Measurements from ENCODE around the gene BACE2.

The BACE2 gene

DNA sequence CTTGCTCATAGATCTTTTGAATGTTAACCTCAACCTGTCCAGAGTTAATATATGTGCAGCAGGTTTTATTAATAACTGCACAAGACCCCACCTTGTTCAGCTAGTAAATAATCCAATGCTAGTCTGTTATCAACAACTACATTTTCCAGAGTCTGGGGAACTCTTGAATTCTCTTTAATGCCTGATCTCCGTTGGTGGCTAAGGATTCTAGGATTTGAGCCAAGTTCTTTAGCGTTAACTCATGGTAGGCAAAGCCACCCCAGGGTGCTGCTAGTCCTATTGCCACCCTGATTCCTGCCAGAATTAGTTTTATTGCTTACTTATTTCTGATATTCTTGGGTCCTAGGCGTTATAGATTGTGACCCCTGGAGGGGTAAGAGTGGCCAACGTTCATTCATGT, 12.8 kb downstream of the BACE2 start:
- no peaks in the 10 kb centered on the region for H3K36me3 ChIP-seq (ENCODE audit: low read length)
- H3K4me2 ChIP-seq (ENCODE audit: low read depth, low read length, poor library complexity, severe bottlenecking), result no peak overlapping the region
- H4K20me1 ChIP-seq (ENCODE audit: low read depth, low read length), result no peaks in the 10 kb centered on the region
- no peak overlapping the region for H2AFZ ChIP-seq (ENCODE audit: low read depth, low read length, severe bottlenecking)
- no peaks in the 10 kb centered on the region for H3K79me2 ChIP-seq (ENCODE audit: insufficient read depth, low read length)
- no peaks in the 10 kb centered on the region for H3K27me3 ChIP-seq (ENCODE audit: low read length)
- no peaks in the 10 kb centered on the region for H3F3A ChIP-seq (ENCODE audit: insufficient read depth)
- H3K4me3 ChIP-seq (ENCODE audit: insufficient read depth, low read length, poor library complexity, severe bottlenecking), result no peak overlapping the region
- H3K27ac ChIP-seq (ENCODE audit: low read depth, low read length), result no peak overlapping the region
- H3K9me3 ChIP-seq (ENCODE audit: insufficient read depth, low read length), result no peaks in the 10 kb centered on the region
- no peak overlapping the region for H3K9ac ChIP-seq (ENCODE audit: low read length)
- TF ChIP-seq EZH2phosphoT487 (conservative IDR thresholded peaks at IDR 0.05; ENCODE audit: low read length), result no peak
- TF ChIP-seq, protein P1, sequence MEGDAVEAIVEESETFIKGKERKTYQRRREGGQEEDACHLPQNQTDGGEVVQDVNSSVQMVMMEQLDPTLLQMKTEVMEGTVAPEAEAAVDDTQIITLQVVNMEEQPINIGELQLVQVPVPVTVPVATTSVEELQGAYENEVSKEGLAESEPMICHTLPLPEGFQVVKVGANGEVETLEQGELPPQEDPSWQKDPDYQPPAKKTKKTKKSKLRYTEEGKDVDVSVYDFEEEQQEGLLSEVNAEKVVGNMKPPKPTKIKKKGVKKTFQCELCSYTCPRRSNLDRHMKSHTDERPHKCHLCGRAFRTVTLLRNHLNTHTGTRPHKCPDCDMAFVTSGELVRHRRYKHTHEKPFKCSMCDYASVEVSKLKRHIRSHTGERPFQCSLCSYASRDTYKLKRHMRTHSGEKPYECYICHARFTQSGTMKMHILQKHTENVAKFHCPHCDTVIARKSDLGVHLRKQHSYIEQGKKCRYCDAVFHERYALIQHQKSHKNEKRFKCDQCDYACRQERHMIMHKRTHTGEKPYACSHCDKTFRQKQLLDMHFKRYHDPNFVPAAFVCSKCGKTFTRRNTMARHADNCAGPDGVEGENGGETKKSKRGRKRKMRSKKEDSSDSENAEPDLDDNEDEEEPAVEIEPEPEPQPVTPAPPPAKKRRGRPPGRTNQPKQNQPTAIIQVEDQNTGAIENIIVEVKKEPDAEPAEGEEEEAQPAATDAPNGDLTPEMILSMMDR (IDR thresholded peaks at IDR 0.05; ENCODE audit: insufficient read depth, low read length, poor library complexity, severe bottlenecking), result no peak
- no peaks in the 10 kb centered on the region for H3K9me2 ChIP-seq (replicated peaks; ENCODE audit: insufficient read depth, low read length)

DNA sequence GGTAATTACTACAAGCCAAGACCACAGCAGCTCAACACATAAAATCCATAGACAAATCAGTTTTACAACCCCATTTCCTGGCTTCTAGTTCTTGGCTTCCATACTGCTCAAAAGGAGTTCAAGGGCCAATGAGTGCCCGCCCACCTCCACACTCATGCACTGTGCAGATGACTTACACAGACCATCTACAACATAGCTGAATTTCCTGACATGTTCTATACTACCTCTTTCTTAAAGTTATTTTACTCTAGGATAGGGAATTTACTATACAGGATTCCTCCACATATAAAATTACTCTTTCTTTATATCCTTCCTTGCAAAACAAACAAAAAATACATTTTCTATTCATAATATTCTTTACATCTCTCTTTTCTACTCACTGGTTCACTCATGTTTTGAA, 14.6 kb downstream of the BACE2 start:
- TF ChIP-seq EZH2phosphoT487 (conservative IDR thresholded peaks at IDR 0.05; ENCODE audit: low read length), result no peak
- TF ChIP-seq, protein P1 (IDR thresholded peaks at IDR 0.05; ENCODE audit: insufficient read depth, low read length, poor library complexity, severe bottlenecking), result no peak

DNA sequence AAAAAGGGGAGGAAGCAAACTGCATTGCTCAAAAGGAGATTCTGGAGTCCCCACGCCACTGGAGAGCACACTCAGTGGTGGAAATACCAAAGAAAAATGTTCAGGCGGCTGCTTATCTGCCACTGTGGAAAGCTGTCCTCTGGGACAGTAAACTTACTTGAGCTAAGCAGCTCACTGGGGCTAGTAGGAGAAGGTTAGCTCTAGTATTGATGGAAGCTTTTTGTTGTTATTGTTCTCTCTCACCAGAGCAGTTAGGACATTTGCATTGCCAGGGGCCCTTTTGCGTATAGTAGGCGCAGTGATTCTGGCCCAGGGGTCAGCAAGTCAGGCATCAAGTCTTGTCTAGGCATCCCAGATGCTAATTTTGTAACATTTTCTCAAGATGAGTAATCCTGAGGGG, 15.6 kb downstream of the BACE2 start:
- Histone ChIP-seq H3K9me3 (ENCODE audit: insufficient read depth, low read length) (no peaks in the 10 kb centered on the region), H3K36me3 (ENCODE audit: low read length) (no peaks in the 10 kb centered on the region)

More for the DNA sequence above, 14.6 kb downstream of the BACE2 start:
- Histone ChIP-seq H3K9me3 (ENCODE audit: insufficient read depth, low read length) (no peaks in the 10 kb centered on the region), H3K4me3 (ENCODE audit: insufficient read depth, low read length, poor library complexity, severe bottlenecking) (no peak overlapping the region), H3K27ac (ENCODE audit: low read depth, low read length) (no peak overlapping the region), H4K20me1 (ENCODE audit: low read depth, low read length) (no peaks in the 10 kb centered on the region), H3K27me3 (ENCODE audit: low read length) (no peaks in the 10 kb centered on the region), H2AFZ (ENCODE audit: low read depth, low read length, severe bottlenecking) (no peak overlapping the region), H3K9ac (ENCODE audit: low read length) (no peak overlapping the region), H3K9me2 (replicated peaks; ENCODE audit: insufficient read depth, low read length) (no peaks in the 10 kb centered on the region), H3K4me2 (ENCODE audit: low read depth, low read length, poor library complexity, severe bottlenecking) (no peak overlapping the region), H3K36me3 (ENCODE audit: low read length) (no peaks in the 10 kb centered on the region), H3K79me2 (ENCODE audit: insufficient read depth, low read length) (no peaks in the 10 kb centered on the region), H3F3A (ENCODE audit: insufficient read depth) (no peaks in the 10 kb centered on the region)

DNA sequence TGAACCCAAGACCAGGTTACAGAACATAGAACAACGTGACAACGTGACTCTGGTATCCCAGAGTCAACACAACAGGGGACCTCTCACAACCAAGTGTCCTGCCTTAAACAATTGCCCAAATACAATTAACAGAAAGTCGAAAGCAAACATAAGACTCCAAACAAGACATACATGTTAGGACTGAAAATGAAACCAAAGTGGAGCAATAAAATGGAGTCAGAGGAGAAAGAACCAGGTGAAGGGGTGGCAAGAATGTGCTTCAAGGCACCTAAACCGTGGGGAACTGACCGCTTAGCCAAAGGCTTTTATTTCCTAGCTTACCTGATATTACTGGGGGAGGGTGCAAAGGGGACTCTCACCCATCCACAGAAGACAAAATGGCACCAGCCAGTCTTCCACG, 17.8 kb downstream of the BACE2 start:
- Histone ChIP-seq H3K27ac (ENCODE audit: low read depth, low read length) (no peak overlapping the region), H3K36me3 (ENCODE audit: low read length) (no peaks in the 10 kb centered on the region), H3K79me2 (ENCODE audit: insufficient read depth, low read length) (no peaks in the 10 kb centered on the region), H3K4me3 (ENCODE audit: insufficient read depth, low read length, poor library complexity, severe bottlenecking) (no peak overlapping the region), H3K4me2 (ENCODE audit: low read depth, low read length, poor library complexity, severe bottlenecking) (no peak overlapping the region), H3K27me3 (ENCODE audit: low read length) (no peaks in the 10 kb centered on the region), H4K20me1 (ENCODE audit: low read depth, low read length) (no peaks in the 10 kb centered on the region), H3K9me3 (ENCODE audit: insufficient read depth, low read length) (no peaks in the 10 kb centered on the region), H3K9ac (ENCODE audit: low read length) (no peak overlapping the region), H3F3A (ENCODE audit: insufficient read depth) (no peaks in the 10 kb centered on the region), H3K9me2 (replicated peaks; ENCODE audit: insufficient read depth, low read length) (no peaks in the 10 kb centered on the region), H2AFZ (ENCODE audit: low read depth, low read length, severe bottlenecking) (no peak overlapping the region)
- TF ChIP-seq, protein P1 (IDR thresholded peaks at IDR 0.05; ENCODE audit: insufficient read depth, low read length, poor library complexity, severe bottlenecking), result no peak
- TF ChIP-seq EZH2phosphoT487 (conservative IDR thresholded peaks at IDR 0.05; ENCODE audit: low read length), result no peak

More for the DNA sequence above, 15.6 kb downstream of the BACE2 start:
- Histone ChIP-seq H3F3A (ENCODE audit: insufficient read depth) (no peaks in the 10 kb centered on the region), H3K27me3 (ENCODE audit: low read length) (no peaks in the 10 kb centered on the region), H2AFZ (ENCODE audit: low read depth, low read length, severe bottlenecking) (no peak overlapping the region), H3K9me2 (replicated peaks; ENCODE audit: insufficient read depth, low read length) (no peaks in the 10 kb centered on the region), H3K4me2 (ENCODE audit: low read depth, low read length, poor library complexity, severe bottlenecking) (no peak overlapping the region), H3K9ac (ENCODE audit: low read length) (no peak overlapping the region), H3K27ac (ENCODE audit: low read depth, low read length) (no peak overlapping the region), H4K20me1 (ENCODE audit: low read depth, low read length) (no peaks in the 10 kb centered on the region), H3K79me2 (ENCODE audit: insufficient read depth, low read length) (no peaks in the 10 kb centered on the region), H3K4me3 (ENCODE audit: insufficient read depth, low read length, poor library complexity, severe bottlenecking) (no peak overlapping the region)
- no peak for TF ChIP-seq EZH2phosphoT487 (conservative IDR thresholded peaks at IDR 0.05; ENCODE audit: low read length)
